NOMO-1 (cell line): ENCODE measurements around the gene ERV3-1.
A peak's percentile ranks its signal among the peaks of the same experiment; 100 is the strongest.
"Not testable (repeated sequence)": the region's sequence is repeated elsewhere in the genome, so short reads cannot be mapped to it uniquely, and the experiment has no call there.

Experiments used
- DNase-seq, 2 experiments: peaks; one replicate each; lab custom pipeline; 2025; ENCODE audit not compliant: unreplicated experiment in 2 of 2; lab: John Stamatoyannopoulos, UW

The ERV3-1 gene, protein sequence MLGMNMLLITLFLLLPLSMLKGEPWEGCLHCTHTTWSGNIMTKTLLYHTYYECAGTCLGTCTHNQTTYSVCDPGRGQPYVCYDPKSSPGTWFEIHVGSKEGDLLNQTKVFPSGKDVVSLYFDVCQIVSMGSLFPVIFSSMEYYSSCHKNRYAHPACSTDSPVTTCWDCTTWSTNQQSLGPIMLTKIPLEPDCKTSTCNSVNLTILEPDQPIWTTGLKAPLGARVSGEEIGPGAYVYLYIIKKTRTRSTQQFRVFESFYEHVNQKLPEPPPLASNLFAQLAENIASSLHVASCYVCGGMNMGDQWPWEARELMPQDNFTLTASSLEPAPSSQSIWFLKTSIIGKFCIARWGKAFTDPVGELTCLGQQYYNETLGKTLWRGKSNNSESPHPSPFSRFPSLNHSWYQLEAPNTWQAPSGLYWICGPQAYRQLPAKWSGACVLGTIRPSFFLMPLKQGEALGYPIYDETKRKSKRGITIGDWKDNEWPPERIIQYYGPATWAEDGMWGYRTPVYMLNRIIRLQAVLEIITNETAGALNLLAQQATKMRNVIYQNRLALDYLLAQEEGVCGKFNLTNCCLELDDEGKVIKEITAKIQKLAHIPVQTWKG

DNA sequence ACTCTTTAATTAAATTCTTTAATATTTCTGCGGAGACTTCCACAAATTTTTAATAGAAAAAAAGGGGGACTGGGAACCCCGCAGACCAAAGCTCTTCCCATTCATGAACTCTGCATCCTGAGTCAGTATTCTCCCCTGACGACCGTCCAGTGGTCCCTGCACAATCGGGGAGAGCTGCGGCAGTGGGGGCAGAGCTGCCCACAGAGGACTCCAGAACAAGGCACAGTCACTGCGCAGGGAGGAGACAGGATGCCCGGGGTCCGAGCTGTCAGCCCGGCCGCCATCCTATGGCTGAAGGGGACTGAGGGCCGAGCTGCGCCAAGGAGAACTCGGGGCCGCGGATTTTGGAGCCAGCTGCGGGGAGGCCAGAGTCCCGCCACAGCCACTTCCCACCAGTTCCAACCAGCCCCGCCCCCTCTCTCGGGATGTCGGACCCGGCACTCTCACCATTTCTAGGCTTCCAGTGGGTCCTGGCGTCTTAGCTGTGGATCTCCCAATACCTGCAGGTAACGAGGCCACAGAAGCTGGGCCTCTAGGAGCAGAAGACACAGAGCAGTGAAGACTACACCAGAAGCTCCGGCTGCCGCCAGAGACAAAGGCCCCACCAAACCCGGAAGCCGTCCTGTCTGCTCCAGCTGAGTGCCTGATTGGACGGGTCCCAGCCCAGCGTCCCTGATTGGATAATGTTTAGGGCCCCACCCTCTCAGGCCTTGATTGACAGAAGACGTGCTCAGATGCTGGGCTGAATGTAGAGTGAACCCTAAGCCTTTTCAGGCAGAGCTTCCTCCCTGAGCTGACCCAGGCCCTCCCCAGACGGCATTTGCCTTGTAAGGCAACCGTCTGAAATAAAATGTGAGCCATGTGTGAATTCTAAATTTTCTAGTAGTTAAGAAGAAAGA, at the start of gene ERV3-1:
TSS of gene ERV3-1 (minus strand) at position 594 of the 899 bp plus-strand sequence. CDS start 13,661 bp downstream, outside the sequence.
- DNase-seq = peak; percentile 93 to 94

DNA sequence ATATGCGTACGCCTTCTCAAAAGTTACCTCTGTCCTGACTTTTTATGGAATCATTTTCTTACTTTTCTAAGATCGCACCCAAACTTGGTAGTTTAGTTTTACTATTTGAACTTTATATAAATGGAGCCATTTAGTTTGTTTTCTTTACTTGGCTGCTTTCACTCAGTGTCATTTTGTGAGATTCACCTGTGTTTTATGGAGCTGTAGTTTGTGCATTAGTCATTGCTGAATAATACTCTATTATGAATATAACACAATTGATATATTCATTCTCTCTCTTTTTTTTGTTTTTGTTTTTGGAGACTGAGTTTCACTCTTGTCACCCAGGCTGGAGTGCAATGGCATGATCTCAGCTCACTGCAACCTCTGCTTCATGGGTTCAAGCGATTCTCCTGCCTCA, 49.3 kb upstream of the ERV3-1 start:
- DNase-seq = not testable (repeated sequence)

DNA sequence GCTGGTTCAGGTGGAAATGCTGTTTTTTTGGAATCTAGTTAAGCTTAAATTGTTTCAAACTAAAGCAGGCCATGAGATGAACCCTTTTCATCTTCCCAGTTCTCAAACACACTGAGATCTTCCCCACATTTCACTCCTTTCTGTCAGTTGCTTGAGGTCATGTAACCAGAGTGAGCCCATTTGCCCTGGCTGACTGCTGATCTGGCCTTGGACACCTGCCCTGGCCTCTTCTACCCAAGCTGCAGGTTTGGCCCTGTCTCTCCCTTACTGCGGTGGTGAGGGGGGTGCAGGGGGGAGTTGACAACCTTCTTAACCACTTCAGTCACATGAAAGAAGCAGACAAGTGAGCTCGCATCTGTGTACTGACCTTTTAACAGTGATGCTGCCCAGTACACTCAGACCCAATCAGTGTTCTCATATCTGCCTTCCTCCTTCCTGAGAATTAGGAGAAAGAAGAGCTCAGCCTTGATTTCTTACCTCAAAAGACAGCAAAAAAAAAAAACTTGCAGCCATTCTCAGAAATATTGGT, 48.0 kb upstream of the ERV3-1 start:
- not testable (repeated sequence) for DNase-seq

- DNase-seq = not testable (repeated sequence)
Measured at GRCh38 chr7:65051654-65052053, 45.2 kb upstream of the ERV3-1 start.

DNA sequence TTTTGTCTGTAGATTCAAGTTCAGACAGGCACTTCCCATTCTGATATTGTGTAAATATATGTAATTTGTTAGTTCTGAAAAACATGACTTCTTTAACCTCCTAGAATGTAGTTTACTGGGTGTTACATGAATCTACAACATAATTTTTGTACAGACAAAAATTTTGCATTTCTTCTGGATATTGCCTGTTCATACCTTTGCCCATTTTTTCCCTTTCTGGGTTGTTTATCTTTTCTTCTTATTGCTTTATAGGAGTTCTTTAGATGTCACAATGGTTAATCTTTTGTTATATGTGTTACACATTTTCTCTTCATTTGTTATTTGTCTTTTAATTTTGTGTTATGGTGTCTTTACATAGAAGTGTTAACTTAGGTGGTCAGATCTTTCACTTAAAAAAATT, 44.7 kb upstream of the ERV3-1 start:
- not testable (repeated sequence) for DNase-seq

DNA sequence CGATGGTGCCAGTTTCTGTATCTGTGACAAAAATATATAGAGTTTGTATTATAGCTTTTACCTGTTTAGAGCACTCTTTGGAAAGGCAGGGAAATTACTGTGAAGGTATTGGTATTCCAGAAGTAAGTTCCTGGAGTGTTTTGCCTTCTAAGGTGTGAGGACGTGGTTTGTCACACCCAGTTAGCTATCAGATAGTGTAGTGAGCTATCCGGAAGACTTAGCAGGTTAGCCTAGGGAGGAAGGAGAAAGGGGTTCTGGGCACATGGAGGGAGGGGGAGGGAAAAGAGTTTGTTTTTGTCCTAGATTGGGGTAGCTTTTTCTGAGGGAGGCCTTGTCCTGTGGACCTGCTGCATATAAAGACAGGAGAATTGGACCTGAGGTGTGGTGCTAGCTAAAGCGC, 39.8 kb upstream of the ERV3-1 start:
- not testable (repeated sequence) for DNase-seq

DNA sequence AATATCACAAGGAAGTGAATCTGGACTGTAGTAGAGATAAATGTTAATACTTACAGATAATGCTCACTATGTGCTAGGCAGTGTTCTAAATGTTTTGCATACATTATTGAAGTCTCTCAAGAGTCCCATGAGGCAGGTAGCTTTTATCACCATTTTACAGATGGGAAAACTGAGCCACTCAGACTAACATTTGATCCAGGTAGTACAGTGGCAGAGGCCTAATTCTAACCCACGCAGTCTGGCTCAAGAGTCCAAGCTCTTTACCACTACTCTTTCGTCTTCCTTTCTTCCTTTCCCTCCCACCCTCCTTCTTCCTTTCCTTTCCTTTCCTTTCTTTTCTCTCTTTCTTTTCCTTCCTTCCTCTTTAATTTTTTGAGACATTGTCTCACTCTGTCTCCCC, 39.1 kb upstream of the ERV3-1 start:
- not testable (repeated sequence) for DNase-seq

- not testable (repeated sequence) for DNase-seq
Measured at GRCh38 chr7:65038767-65039166, 32.3 kb upstream of the ERV3-1 start.

GRCh38 chr7:65037740-65038688, 31.5 kb upstream of the ERV3-1 start:
- peak; percentile 73 to 85 for DNase-seq

- peak in 1 of 2 experiments; percentile 70 for DNase-seq
Measured at GRCh38 chr7:65036526-65036925, 30.0 kb upstream of the ERV3-1 start.

DNA sequence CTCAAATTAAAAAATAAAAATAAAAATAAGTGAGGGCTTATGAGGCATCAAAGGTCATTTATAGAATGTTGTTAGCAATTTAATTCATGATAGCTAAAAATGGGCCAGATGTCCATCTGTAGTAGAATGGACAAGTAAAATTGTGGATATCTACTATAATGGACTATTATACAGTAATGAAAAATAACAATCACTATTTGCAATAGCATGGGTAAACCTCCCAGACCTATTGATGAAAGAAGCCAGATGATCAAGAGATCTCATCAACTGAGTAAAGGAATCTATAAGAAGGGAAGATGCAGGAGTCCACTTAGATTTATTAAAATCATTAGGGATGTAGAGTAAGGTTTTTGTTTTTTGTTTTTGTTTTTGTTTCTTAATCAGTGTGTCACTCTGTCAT, 29.0 kb upstream of the ERV3-1 start:
- not testable (repeated sequence) for DNase-seq

- not testable (repeated sequence) for DNase-seq
Measured at GRCh38 chr7:65034120-65034782, 27.8 kb upstream of the ERV3-1 start.

DNA sequence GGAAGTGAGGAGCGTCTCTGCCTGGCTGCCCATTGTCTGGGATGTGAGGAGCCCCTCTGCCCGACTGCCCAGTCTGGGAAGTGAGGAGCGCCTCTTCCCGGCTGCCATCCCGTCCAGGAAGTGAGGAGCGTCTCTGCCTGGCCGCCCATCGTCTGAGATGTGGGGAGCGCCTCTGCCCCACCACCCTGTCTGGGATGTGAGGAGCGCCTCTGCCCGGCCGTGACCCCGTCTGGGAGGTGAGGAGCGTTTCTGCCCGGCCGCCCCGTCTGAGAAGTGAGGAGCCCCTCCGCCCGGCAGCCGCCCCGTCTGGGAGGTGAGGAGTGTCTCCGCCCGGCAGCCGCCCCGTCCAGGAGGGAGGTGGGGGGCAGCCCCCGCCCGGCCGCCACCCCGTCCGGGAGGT, 26.9 kb upstream of the ERV3-1 start:
- not testable (repeated sequence) for DNase-seq

DNA sequence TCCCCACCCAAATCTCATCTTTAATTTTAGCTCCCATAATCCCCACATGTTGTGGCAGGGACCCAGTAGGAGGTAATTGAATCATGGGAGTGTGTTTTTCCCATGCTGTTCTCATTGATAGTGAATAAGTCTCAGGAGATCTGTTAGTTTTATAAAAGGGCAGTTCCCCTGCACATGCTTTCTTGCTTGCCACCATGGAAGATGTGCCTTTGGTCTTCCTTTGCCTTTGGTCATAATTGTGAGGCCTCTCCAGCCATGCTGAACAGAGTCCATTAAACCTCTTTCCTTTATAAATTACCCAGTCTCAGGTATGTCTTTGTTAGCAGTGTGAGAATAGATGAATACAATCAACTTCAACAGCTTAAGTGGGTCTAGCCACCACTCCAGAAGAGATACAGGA, 18.5 kb upstream of the ERV3-1 start:
- DNase-seq = not testable (repeated sequence)

GRCh38 chr7:65020978-65021377, 14.5 kb upstream of the ERV3-1 start:
- DNase-seq = not testable (repeated sequence)

DNA sequence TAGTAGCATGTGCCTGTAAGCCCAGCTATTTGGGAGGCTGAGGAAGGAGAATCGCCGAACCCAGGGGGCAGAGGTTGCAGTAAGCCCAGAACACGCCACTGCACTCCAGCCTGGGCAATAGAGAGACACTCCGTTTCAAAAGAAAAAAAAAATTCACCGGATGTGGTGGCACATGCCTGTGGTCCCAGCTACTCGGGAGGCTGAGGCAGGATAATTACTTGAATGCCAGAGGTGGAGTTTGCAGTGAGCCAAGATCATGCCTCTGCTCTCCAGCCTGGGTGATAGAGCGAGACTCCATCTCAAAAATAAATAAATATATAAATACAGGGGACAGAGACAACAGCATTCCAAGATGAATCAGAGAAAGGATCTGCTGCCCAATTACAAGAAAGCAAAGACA, 3.4 kb upstream of the ERV3-1 start:
- DNase-seq = not testable (repeated sequence)

- not testable (repeated sequence) for DNase-seq
Measured at GRCh38 chr7:65009394-65009793, 2.9 kb upstream of the ERV3-1 start.

GRCh38 chr7:65007036-65007435, 549 bp upstream of the ERV3-1 start:
- DNase-seq = peak; percentile 29 to 34

GRCh38 chr7:65004575-65004974, 1.9 kb downstream of the ERV3-1 start:
- no peak for DNase-seq
